Measurements from ENCODE around the gene APC. TPM values are rescaled to one million over a fixed set of nuclear protein-coding genes. Genes with fewer than 3 reads are reported as not detected.

The APC gene
- total and polyA plus RNA-seq, 2 donors (not counting 3 experiments of a cell fraction or from before 2014, with no cell fraction given): 11.2 to 39.6 TPM

- H3K4me1 ChIP-seq (ENCODE audit: control insufficient read depth, extremely low read depth, insufficient read depth, low read length): peaks cover 18% of the 10 kb centered on the region
- peaks cover 36% of the 10 kb centered on the region for H3K79me2 ChIP-seq (ENCODE audit: control insufficient read depth, insufficient read depth, low read length)
- peak overlapping the region; percentile 81 for H3K27ac ChIP-seq (ENCODE audit: insufficient read depth, low read depth, low read length)
- H3K4me3 ChIP-seq (replicated peaks in 1 of 3; ENCODE audit: insufficient read depth in 1 of 3, low read depth in 1 of 3, low read length in 3 of 3): peak overlapping the region; percentile 63 to 98 (median 97)
- H4K20me1 ChIP-seq (replicated peaks; ENCODE audit: control insufficient read depth, extremely low read depth, insufficient read depth, low read length): no peaks in the 10 kb centered on the region
- H3K9me3 ChIP-seq (replicated peaks; ENCODE audit: control insufficient read depth, insufficient read depth, low read length): no peaks in the 10 kb centered on the region
- ChIA-PET POLR2A (no interaction called here), CTCF (no interaction called here)
- peak overlapping the region; percentile 99 for H3K9ac ChIP-seq (replicated peaks; ENCODE audit: extremely low read depth, insufficient read depth, low read length)
- FAIRE-seq (no peak), DNase-seq (ENCODE audit: low read depth, low spot score) (peak; percentile 7)
- peak overlapping the region; percentile 93 for H3K4me2 ChIP-seq (ENCODE audit: insufficient read depth, low read length)
- H3K36me3 ChIP-seq (ENCODE audit: control insufficient read depth in 2 of 2, extremely low read depth in 1 of 2, insufficient read depth in 2 of 2, low read length in 2 of 2): peaks cover 13 to 21% of the 10 kb centered on the region in 2 experiments
- H2AFZ ChIP-seq (ENCODE audit: low read depth, low read length): no peak overlapping the region
- no TSS peak for BruUV-seq (replicated peaks)
- H3K27me3 ChIP-seq (ENCODE audit: control insufficient read depth in 2 of 2, insufficient read depth in 2 of 2, low read length in 2 of 2): no peaks in the 10 kb centered on the region
- H3K9me1 ChIP-seq (replicated peaks; ENCODE audit: control insufficient read depth, extremely low read depth, insufficient read depth, low read length): no peaks in the 10 kb centered on the region
- intact Hi-C loops (cut with micrococcal nuclease) (loop anchor here (2.0 to 5.0 kb wide), 2 partner anchors 15 to 170 kb away; no protein-coding TSS in a partner anchor), dilution Hi-C loops (cut with MboI; ENCODE audit: extremely low pct_ligation_motif_present, low sequenced_read_pairs) (no loop called here)
- TF ChIP-seq GATA2 (IDR thresholded peaks at IDR 0.05; ENCODE audit: insufficient read depth, insufficient read length, low read depth, low read length): no peak
- no peak for TF ChIP-seq JUN (IDR thresholded peaks at IDR 0.05; ENCODE audit: borderline replicate concordance, insufficient read depth, insufficient read length, low read depth)
- no peak for TF ChIP-seq MYC (IDR thresholded peaks at IDR 0.05; ENCODE audit: low read depth, low read length)
- TF ChIP-seq EZH2 (IDR thresholded peaks at IDR 0.05; ENCODE audit: borderline replicate concordance, low read depth, low read length, severe bottlenecking): no peak
- no peak for TF ChIP-seq POLR2A (IDR thresholded peaks at IDR 0.05; ENCODE audit: low read depth, low read length)
- TF ChIP-seq FOS (IDR thresholded peaks at IDR 0.05; ENCODE audit: borderline replicate concordance, insufficient read depth, low read length): no peak
- no peak for TF ChIP-seq CTCF (IDR thresholded peaks at IDR 0.05; ENCODE audit: extremely low read depth in 1 of 2, insufficient read depth in 1 of 2, low read depth in 1 of 2, low read length in 2 of 2)
- TF ChIP-seq POLR2AphosphoS5 (IDR thresholded peaks at IDR 0.05; ENCODE audit: insufficient read depth, low read depth, low read length): no peak
- no peak for TF ChIP-seq MAX (IDR thresholded peaks at IDR 0.05; ENCODE audit: insufficient read depth, insufficient read length)
These were observed 124.4 kb downstream of the APC start for GRCh38 chr5:112862085-112862484.

Data from endothelial cell of umbilical vein (primary cell).